Fibroblast of lung (primary cell): Measurements from ENCODE around the gene MACROD2. TPM values are rescaled to one million over a fixed set of nuclear protein-coding genes. Genes with fewer than 3 reads are reported as not detected.

Experiments used
- DNase-seq, 2 donors: peaks; one replicate each; pipeline versions ENCODE4 v3.0.0 to v3.0.0-alpha.2; 2010; ENCODE audit warnings: low read depth in 2 of 2
- H2AFZ ChIP-seq: 2 replicates; pipeline ENCODE4 v1.5.1; 2012; ENCODE audit warnings: low read length, control low read depth, inconsistent platforms
- H3K27ac ChIP-seq: 2 replicates; pipeline ENCODE4 v1.5.1; 2011; ENCODE audit warnings: low read length, control low read depth; ENCODE audit not compliant: insufficient read depth
- H3K27me3 ChIP-seq: 2 replicates; pipeline ENCODE4 v1.5.1; 2011; ENCODE audit warnings: mild to moderate bottlenecking, low read length; ENCODE audit not compliant: control insufficient read depth, insufficient read depth
- H3K36me3 ChIP-seq: 2 replicates; pipeline ENCODE4 v1.5.1; 2011; ENCODE audit warnings: low read length; ENCODE audit not compliant: control insufficient read depth, insufficient read depth
- H3K4me1 ChIP-seq: 2 replicates; pipeline ENCODE4 v1.5.1; 2011; ENCODE audit warnings: low read length; ENCODE audit not compliant: control insufficient read depth, insufficient read depth; ENCODE audit errors: extremely low read depth
- H3K4me2 ChIP-seq: 2 replicates; pipeline ENCODE4 v1.5.1; 2011; ENCODE audit warnings: low read length, control low read depth; ENCODE audit not compliant: insufficient read depth; ENCODE audit errors: extremely low read depth
- H3K4me3 ChIP-seq, 4 experiments: fragments of 200-600 bp in 1 of 4; sonication (generic) in 1 of 4; replicated peaks in 1 of 4; 2 replicates each; pipeline ENCODE4 v1.5.1; 2011 to 2016; ENCODE audit warnings: low read length in 4 of 4, low read depth in 3 of 4, mild to moderate bottlenecking in 3 of 4, control low read depth in 2 of 4, inconsistent platforms in 1 of 4, mixed read lengths in 1 of 4; ENCODE audit not compliant: insufficient read depth in 1 of 4; ENCODE audit errors: control extremely low read depth in 1 of 4
- H3K79me2 ChIP-seq: 2 replicates; pipeline ENCODE4 v1.5.1; 2012; ENCODE audit warnings: mild to moderate bottlenecking, low read length, inconsistent platforms; ENCODE audit not compliant: control insufficient read depth, insufficient read depth
- H3K9ac ChIP-seq: 2 replicates; pipeline ENCODE4 v1.5.1; 2011; ENCODE audit warnings: mild to moderate bottlenecking, low read length, control low read depth; ENCODE audit not compliant: insufficient read depth
- H3K9me3 ChIP-seq: 2 replicates; pipeline ENCODE4 v1.5.1; 2012; ENCODE audit warnings: low read depth, low read length; ENCODE audit not compliant: control insufficient read depth, insufficient read depth
- H4K20me1 ChIP-seq: 2 replicates; pipeline ENCODE4 v1.5.1; 2011; ENCODE audit warnings: low read length; ENCODE audit not compliant: control insufficient read depth, insufficient read depth; ENCODE audit errors: extremely low read depth
- EZH2 ChIP-seq: IDR thresholded peaks from 2 replicates; pipeline ENCODE4 v1.5.1; 2012; ENCODE audit warnings: low read length, control low read depth, mild to moderate bottlenecking; ENCODE audit errors: missing control alignments
- polyA plus RNA-seq, 2 donors: library from polyadenylated mRNA; depleted of rRNA in 1 of 2; stranded (reverse) in 1 of 2; unstranded in 1 of 2; fragments of >200 nt; gene quantifications; 2 replicates each; pipeline ENCODE4 v1.2.1, GENCODE V29; 2011 to 2012; ENCODE audit warnings: missing spikeins in 1 of 2
- total RNA-seq: library from RNA; depleted of rRNA; stranded (reverse); fragments of >200 nt; gene quantifications from 2 replicates; pipeline ENCODE4 v1.2.1, GENCODE V29; 2014
- TF ChIP-seq, protein P1 (sequence below), 2 donors: IDR thresholded peaks in 1 of 2; conservative IDR thresholded peaks in 1 of 2; 1 replicate in 1 of 2; 2 replicates in 1 of 2; pipeline ENCODE4 v1.5.1; 2011 to 2012; ENCODE audit warnings: low read length in 2 of 2, control low read depth in 1 of 2, inconsistent platforms in 1 of 2, low read depth in 1 of 2, mild to moderate bottlenecking in 1 of 2

MACROD2 gene
- total and polyA plus RNA-seq, 2 donors (not counting 1 experiment from before 2014, with no cell fraction given): 0.54 to 1.7 TPM

- no peak overlapping the region for H3K4me2 ChIP-seq
- DNase-seq: no peak
- no peak for TF ChIP-seq EZH2
- TF ChIP-seq, protein P1, sequence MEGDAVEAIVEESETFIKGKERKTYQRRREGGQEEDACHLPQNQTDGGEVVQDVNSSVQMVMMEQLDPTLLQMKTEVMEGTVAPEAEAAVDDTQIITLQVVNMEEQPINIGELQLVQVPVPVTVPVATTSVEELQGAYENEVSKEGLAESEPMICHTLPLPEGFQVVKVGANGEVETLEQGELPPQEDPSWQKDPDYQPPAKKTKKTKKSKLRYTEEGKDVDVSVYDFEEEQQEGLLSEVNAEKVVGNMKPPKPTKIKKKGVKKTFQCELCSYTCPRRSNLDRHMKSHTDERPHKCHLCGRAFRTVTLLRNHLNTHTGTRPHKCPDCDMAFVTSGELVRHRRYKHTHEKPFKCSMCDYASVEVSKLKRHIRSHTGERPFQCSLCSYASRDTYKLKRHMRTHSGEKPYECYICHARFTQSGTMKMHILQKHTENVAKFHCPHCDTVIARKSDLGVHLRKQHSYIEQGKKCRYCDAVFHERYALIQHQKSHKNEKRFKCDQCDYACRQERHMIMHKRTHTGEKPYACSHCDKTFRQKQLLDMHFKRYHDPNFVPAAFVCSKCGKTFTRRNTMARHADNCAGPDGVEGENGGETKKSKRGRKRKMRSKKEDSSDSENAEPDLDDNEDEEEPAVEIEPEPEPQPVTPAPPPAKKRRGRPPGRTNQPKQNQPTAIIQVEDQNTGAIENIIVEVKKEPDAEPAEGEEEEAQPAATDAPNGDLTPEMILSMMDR (conservative IDR thresholded peaks at IDR 0.05 in 1 of 2, IDR thresholded peaks at IDR 0.05 in 1 of 2; ENCODE audit: low read depth in 1 of 2, low read length in 2 of 2): no peak
- no peaks in the 10 kb centered on the region for H3K27me3 ChIP-seq
- no peaks in the 10 kb centered on the region for H3K4me1 ChIP-seq
- H3K79me2 ChIP-seq: no peaks in the 10 kb centered on the region
- no peak overlapping the region for H2AFZ ChIP-seq
- H3K27ac ChIP-seq: no peak overlapping the region
- H4K20me1 ChIP-seq: no peaks in the 10 kb centered on the region
- no peak overlapping the region for H3K9ac ChIP-seq
- no peaks in the 10 kb centered on the region for H3K9me3 ChIP-seq
- H3K4me3 ChIP-seq: no peak overlapping the region
- H3K36me3 ChIP-seq: no peaks in the 10 kb centered on the region
Measured at GRCh38 chr20:15144916-15145315, 1149.6 kb downstream of the MACROD2 start.

DNA sequence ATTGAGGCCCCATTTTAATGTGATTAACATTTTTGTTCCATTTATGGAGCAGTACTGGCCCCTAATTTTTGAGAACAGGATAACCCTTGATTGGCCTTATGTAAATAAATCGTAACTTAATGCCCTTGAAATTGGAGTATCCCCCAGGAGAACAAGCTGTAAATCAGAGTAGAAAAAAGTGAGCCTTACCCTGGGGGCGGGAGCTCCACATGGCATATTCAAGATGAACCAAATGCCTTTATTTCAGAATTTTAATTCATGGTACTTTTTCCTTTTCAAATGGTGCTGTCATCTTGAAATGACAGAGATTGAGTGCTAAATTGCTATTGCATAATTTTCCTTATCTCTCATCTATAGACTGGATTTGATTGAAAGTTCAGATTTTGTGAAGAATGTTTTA is 1151.6 kb downstream of the MACROD2 start:
- no peaks in the 10 kb centered on the region for H4K20me1 ChIP-seq
- H3K27ac ChIP-seq: no peak overlapping the region
- no peaks in the 10 kb centered on the region for H3K79me2 ChIP-seq
- no peak overlapping the region for H3K9ac ChIP-seq
- DNase-seq: no peak
- H3K4me1 ChIP-seq: no peaks in the 10 kb centered on the region
- no peaks in the 10 kb centered on the region for H3K27me3 ChIP-seq
- H3K9me3 ChIP-seq: no peaks in the 10 kb centered on the region
- H3K36me3 ChIP-seq: no peaks in the 10 kb centered on the region
- no peak overlapping the region for H3K4me2 ChIP-seq
- H2AFZ ChIP-seq: no peak overlapping the region
- TF ChIP-seq, protein P1 (conservative IDR thresholded peaks at IDR 0.05 in 1 of 2, IDR thresholded peaks at IDR 0.05 in 1 of 2; ENCODE audit: low read depth in 1 of 2, low read length in 2 of 2): no peak
- TF ChIP-seq EZH2: no peak
- H3K4me3 ChIP-seq: no peak overlapping the region

- no peaks in the 10 kb centered on the region for H3K9me3 ChIP-seq
- no peak overlapping the region for H2AFZ ChIP-seq
Measured at GRCh38 chr20:15154070-15154469, 1158.8 kb downstream of the MACROD2 start.

More at GRCh38 chr20:15154070-15154469, 1158.8 kb downstream of the MACROD2 start:
- no peaks in the 10 kb centered on the region for H3K4me1 ChIP-seq
- H3K4me3 ChIP-seq: no peak overlapping the region
- H3K4me2 ChIP-seq: no peak overlapping the region
- no peaks in the 10 kb centered on the region for H3K27me3 ChIP-seq
- no peaks in the 10 kb centered on the region for H3K79me2 ChIP-seq
- no peaks in the 10 kb centered on the region for H4K20me1 ChIP-seq
- no peaks in the 10 kb centered on the region for H3K36me3 ChIP-seq
- H3K27ac ChIP-seq: no peak overlapping the region
- no peak for DNase-seq
- H3K9ac ChIP-seq: no peak overlapping the region
- TF ChIP-seq EZH2: no peak
- TF ChIP-seq, protein P1 (conservative IDR thresholded peaks at IDR 0.05 in 1 of 2, IDR thresholded peaks at IDR 0.05 in 1 of 2; ENCODE audit: low read depth in 1 of 2, low read length in 2 of 2): no peak
